IMR-90 (cell line): ENCODE measurements around the gene TSPO. TPM values are rescaled to one million over a fixed set of nuclear protein-coding genes. Genes with fewer than 3 reads are reported as not detected.

Source experiments
- ATAC-seq: fragments of 200-7000 bp; cut with Tn5 transposase; 2 replicates; pipeline ENCODE4 v1.9.1; 2020; ENCODE audit warnings: low read depth, mild to moderate bottlenecking, moderate library complexity
- BruUV-seq: library from RNA; stranded (reverse); fragments of 400-500 nt; replicated peaks from 2 replicates; lab custom pipeline; 2021; lab: Mats Ljungman, UMichigan
- CTCF ChIA-PET: fragments of 300-600 bp; formaldehyde crosslinking; extraction: SDS; loops from one replicate; lab custom pipeline; 2021; ENCODE audit warnings: antibody characterized with exemption; lab: Yijun Ruan, JAX
- POLR2A ChIA-PET: fragments of 300-600 bp; sonication (Branson Sonifier 250); formaldehyde crosslinking; loops from one replicate; lab custom pipeline; 2022; ENCODE audit warnings: antibody characterized with exemption; ENCODE audit not compliant: unreplicated experiment; lab: Charles Lee
- DNase-seq: peaks from one replicate; pipeline ENCODE4 v3.0.0; 2013
- H2AFZ ChIP-seq: replicated peaks from 2 replicates; pipeline ENCODE3; 2013; ENCODE audit warnings: low read length, mild to moderate bottlenecking; ENCODE audit not compliant: poor library complexity
- H2AK5ac ChIP-seq: 2 replicates; pipeline ENCODE4 v1.6.1; 2013; ENCODE audit warnings: low read depth, low read length, inconsistent platforms
- H2AK9ac ChIP-seq: replicated peaks from 2 replicates; pipeline ENCODE3; 2013; ENCODE audit warnings: mild to moderate bottlenecking, low read depth, low read length, moderate library complexity; ENCODE audit not compliant: poor library complexity
- H2BK120ac ChIP-seq: 2 replicates; pipeline ENCODE4 v1.6.1; 2013; ENCODE audit warnings: low read depth, low read length, inconsistent platforms
- H2BK15ac ChIP-seq: 3 replicates; pipeline ENCODE4 v1.6.1; 2013; ENCODE audit warnings: low read depth, low read length, inconsistent platforms
- H2BK20ac ChIP-seq: 2 replicates; pipeline ENCODE4 v1.6.1; 2013; ENCODE audit warnings: low read depth, mild to moderate bottlenecking, inconsistent platforms, low read length, moderate library complexity
- H2BK5ac ChIP-seq: 2 replicates; pipeline ENCODE4 v1.6.1; 2013; ENCODE audit warnings: mild to moderate bottlenecking, low read depth, low read length, inconsistent platforms; ENCODE audit not compliant: poor library complexity, severe bottlenecking
- H3K14ac ChIP-seq: replicated peaks from 2 replicates; pipeline ENCODE4 v1.6.1; 2013; ENCODE audit warnings: low read depth, low read length, inconsistent platforms
- H3K18ac ChIP-seq: 2 replicates; pipeline ENCODE4 v1.6.1; 2013; ENCODE audit warnings: low read depth, low read length, control low read depth
- H3K23ac ChIP-seq: 2 replicates; pipeline ENCODE4 v1.6.1; 2013; ENCODE audit warnings: low read depth, low read length, inconsistent platforms
- H3K27ac ChIP-seq: 2 replicates; pipeline ENCODE4 v1.5.1; 2013; ENCODE audit warnings: mild to moderate bottlenecking, control low read depth, low read length; ENCODE audit not compliant: insufficient read depth
- H3K27me3 ChIP-seq: 2 replicates; pipeline ENCODE4 v1.6.1; 2013; ENCODE audit warnings: low read length; ENCODE audit not compliant: control insufficient read depth, insufficient read depth
- H3K36me3 ChIP-seq: 2 replicates; pipeline ENCODE4 v1.6.1; 2013; ENCODE audit warnings: low read length, mixed read lengths; ENCODE audit not compliant: control insufficient read depth, insufficient read depth
- H3K4ac ChIP-seq: 2 replicates; pipeline ENCODE4 v1.6.1; 2013; ENCODE audit warnings: low read depth, low read length, inconsistent platforms
- H3K4me1 ChIP-seq: 2 replicates; pipeline ENCODE4 v1.6.1; 2013; ENCODE audit warnings: low read length, mixed read lengths; ENCODE audit not compliant: control insufficient read depth, insufficient read depth
- H3K4me2 ChIP-seq: 2 replicates; pipeline ENCODE4 v1.6.1; 2013; ENCODE audit warnings: low read depth, mild to moderate bottlenecking, control low read depth, low read length, moderate library complexity
- H3K4me3 ChIP-seq: 2 replicates; pipeline ENCODE4 v1.5.1; 2013; ENCODE audit warnings: low read depth, mild to moderate bottlenecking, control low read depth, low read length, moderate library complexity; ENCODE audit not compliant: insufficient read depth
- H3K56ac ChIP-seq: 2 replicates; pipeline ENCODE4 v1.6.1; 2013; ENCODE audit warnings: low read length, inconsistent platforms; ENCODE audit not compliant: insufficient read depth; ENCODE audit errors: extremely low read depth
- H3K79me1 ChIP-seq, 2 experiments: 2 replicates each; pipeline ENCODE4 v1.6.1; 2013; ENCODE audit warnings: low read length in 2 of 2, inconsistent platforms in 1 of 2, low read depth in 1 of 2
- H3K9ac ChIP-seq: 2 replicates; pipeline ENCODE4 v1.6.1; 2013; ENCODE audit warnings: low read depth, low read length, control low read depth
- H3K9me1 ChIP-seq: 2 replicates; pipeline ENCODE4 v1.6.1; 2013; ENCODE audit warnings: low read length, inconsistent platforms; ENCODE audit not compliant: insufficient read depth
- H3K9me3 ChIP-seq: 2 replicates; pipeline ENCODE4 v1.6.1; 2013; ENCODE audit warnings: low read length; ENCODE audit not compliant: control insufficient read depth, insufficient read depth
- H4K20me1 ChIP-seq: 2 replicates; pipeline ENCODE4 v1.6.1; 2013; ENCODE audit warnings: low read length, inconsistent platforms; ENCODE audit not compliant: insufficient read depth
- H4K5ac ChIP-seq: 2 replicates; pipeline ENCODE4 v1.6.1; 2013; ENCODE audit warnings: mild to moderate bottlenecking, low read depth, low read length, control low read depth
- H4K8ac ChIP-seq, 2 experiments: 2 replicates each; pipeline ENCODE4 v1.6.1; 2013; ENCODE audit warnings: low read depth in 2 of 2, low read length in 2 of 2, control low read depth in 1 of 2, inconsistent platforms in 1 of 2
- H4K91ac ChIP-seq: 2 replicates; pipeline ENCODE4 v1.6.1; 2013; ENCODE audit warnings: low read depth, low read length, inconsistent platforms; ENCODE audit not compliant: insufficient read depth
- BHLHE40 ChIP-seq: fragments of 150-350 bp; IDR thresholded peaks from 2 replicates; pipeline ENCODE4 v1.6.1; 2016; ENCODE audit warnings: mild to moderate bottlenecking, low read depth, low read length
- CEBPB ChIP-seq: IDR thresholded peaks from 2 replicates; pipeline ENCODE4 v1.6.1; 2012; ENCODE audit warnings: low read depth, low read length, improper control_type of control experiment
- MAFK ChIP-seq: IDR thresholded peaks from 2 replicates; pipeline ENCODE4 v1.6.1; 2012; ENCODE audit warnings: low read depth, low read length, improper control_type of control experiment
- RCOR1 ChIP-seq: IDR thresholded peaks from 2 replicates; pipeline ENCODE4 v1.6.1; 2012; ENCODE audit warnings: mild to moderate bottlenecking, low read length, improper control_type of control experiment; ENCODE audit not compliant: insufficient replicate concordance
- WGBS, 2 experiments: methylation state at CpG; one replicate each; pipeline versions ENCODE4 v1.1.5 to v1.1.7; 2013; ENCODE audit warnings: missing lambda C conversion rate in 2 of 2; ENCODE audit not compliant: insufficient read length in 1 of 2; ENCODE audit errors: extremely low coverage in 2 of 2; 5-methylcytosine and 5-hydroxymethylcytosine counted together
- dilution Hi-C: fragments of 300-500 bp; cut with HindIII; formaldehyde crosslinking; loops from one replicate; pipeline ENCODE4 v1.14.3; 2018; ENCODE audit warnings: low sequenced_read_pairs; ENCODE audit not compliant: unreplicated experiment
- in situ Hi-C: fragments of 300-500 bp; cut with MboI; formaldehyde crosslinking; loops from 3 replicates; pipeline ENCODE4 v1.14.3; 2019; ENCODE audit warnings: low sequenced_read_pairs, inconsistent platforms, mixed read lengths
- intact Hi-C: fragments of 100-400 bp; cut with micrococcal nuclease; formaldehyde crosslinking; loops from 2 replicates; pipeline ENCODE4 v1.10.0; 2022
- polyA plus RNA-seq, 3 experiments: library from polyadenylated mRNA; depleted of rRNA; stranded (reverse); fragments of >200 nt; gene quantifications; 2 replicates each; pipeline ENCODE4 v1.2.3, GENCODE V29; 2012; ENCODE audit warnings: low replicate concordance in 1 of 3
- total RNA-seq: library from RNA; depleted of rRNA; stranded (reverse); fragments of >200 nt; gene quantifications from 2 replicates; pipeline ENCODE4 v1.2.3, GENCODE V29; 2012
- TF ChIP-seq, protein P1 (sequence below): conservative IDR thresholded peaks from 2 replicates; pipeline ENCODE4 v1.5.1; 2012; ENCODE audit warnings: mild to moderate bottlenecking, low read depth, low read length, improper control_type of control experiment
- TF ChIP-seq, protein P2 (sequence below): fragments of 150-350 bp; IDR thresholded peaks from 2 replicates; pipeline ENCODE4 v1.6.1; 2016; ENCODE audit warnings: low read depth, mild to moderate bottlenecking, low read length, moderate library complexity, borderline replicate concordance

Gene TSPO
- total and polyA plus RNA-seq, 2 of the 4 experiments (the other 2 are of a cell fraction), result 115 to 297 TPM

DNA sequence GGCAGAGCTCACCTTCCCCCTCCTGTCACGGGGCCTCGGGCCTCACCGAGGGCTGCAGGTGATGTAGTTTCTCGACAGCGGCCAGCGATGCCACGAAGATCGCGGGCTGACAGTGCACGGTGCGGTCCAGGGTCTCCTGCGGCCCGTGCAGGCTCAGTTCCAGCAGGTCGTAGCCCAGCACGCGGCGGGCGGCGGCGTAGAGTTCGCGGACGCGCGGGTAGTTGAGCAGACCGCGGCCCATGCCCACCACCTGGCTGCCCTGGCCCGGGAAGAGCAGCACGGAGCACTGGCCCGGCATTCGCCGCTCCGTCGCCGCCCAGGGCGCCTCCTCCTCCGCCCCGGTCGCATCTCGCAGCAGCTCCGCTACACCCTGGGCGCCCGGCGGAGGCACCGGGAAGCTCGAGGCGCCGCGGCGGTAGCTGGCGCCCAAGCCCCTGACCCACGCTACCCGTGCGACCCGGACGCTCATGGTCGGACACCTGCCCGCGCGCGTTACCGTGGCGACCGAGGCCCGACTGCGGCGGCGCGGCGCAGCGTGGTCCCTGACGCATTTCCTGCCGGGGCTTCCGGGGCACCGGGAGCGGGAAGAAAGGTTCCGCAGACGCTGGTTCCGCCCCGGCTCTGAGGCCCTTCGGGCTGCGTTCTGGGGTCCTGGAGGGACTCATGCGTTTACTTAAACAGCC lies 8.3 kb upstream of the TSPO start, which contains the start of gene MCAT (continued):
- TF ChIP-seq RCOR1, result peak; percentile 30

DNA sequence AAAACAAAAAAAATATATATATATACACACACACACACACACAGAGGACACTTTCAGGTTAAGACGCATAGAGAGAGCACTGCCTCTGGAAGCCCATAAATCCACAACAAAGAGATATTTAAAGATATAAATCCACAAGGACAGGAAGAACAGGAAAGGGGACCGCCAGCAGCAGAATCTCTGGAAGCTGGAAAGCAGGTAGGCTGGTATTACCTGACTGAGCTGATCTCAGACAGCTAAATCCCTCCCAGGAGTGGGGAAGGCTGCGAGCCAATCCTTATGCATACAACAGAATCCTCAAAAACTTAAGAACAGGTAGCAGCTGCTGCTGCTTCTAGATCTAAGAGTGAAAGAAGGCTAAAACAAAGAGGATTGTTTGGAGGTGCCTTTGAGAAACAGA lies 6.4 kb upstream of the TSPO start:
- H2BK5ac ChIP-seq, result no peak overlapping the region
- no peak overlapping the region for H3K4me3 ChIP-seq
- H3K36me3 ChIP-seq, result peaks cover 3% of the 10 kb centered on the region; the same call in 1 of the 2 replicates
- H3K9ac ChIP-seq, result no peak overlapping the region
- H3K4ac ChIP-seq, result no peak overlapping the region
- no peaks in the 10 kb centered on the region for H4K20me1 ChIP-seq
- H2AFZ ChIP-seq, result no peak overlapping the region
- DNase-seq (no peak), ATAC-seq (no peak)
- no peak overlapping the region for H3K4me2 ChIP-seq
- no peaks in the 10 kb centered on the region for H3K27me3 ChIP-seq
- BruUV-seq, result no TSS peak
- no peak overlapping the region for H3K23ac ChIP-seq
- no peak overlapping the region; a peak in 1 of 4 replicates for H4K8ac ChIP-seq
- no peak overlapping the region for H4K5ac ChIP-seq
- no peaks in the 10 kb centered on the region for H3K9me3 ChIP-seq
- TF ChIP-seq, protein P1, sequence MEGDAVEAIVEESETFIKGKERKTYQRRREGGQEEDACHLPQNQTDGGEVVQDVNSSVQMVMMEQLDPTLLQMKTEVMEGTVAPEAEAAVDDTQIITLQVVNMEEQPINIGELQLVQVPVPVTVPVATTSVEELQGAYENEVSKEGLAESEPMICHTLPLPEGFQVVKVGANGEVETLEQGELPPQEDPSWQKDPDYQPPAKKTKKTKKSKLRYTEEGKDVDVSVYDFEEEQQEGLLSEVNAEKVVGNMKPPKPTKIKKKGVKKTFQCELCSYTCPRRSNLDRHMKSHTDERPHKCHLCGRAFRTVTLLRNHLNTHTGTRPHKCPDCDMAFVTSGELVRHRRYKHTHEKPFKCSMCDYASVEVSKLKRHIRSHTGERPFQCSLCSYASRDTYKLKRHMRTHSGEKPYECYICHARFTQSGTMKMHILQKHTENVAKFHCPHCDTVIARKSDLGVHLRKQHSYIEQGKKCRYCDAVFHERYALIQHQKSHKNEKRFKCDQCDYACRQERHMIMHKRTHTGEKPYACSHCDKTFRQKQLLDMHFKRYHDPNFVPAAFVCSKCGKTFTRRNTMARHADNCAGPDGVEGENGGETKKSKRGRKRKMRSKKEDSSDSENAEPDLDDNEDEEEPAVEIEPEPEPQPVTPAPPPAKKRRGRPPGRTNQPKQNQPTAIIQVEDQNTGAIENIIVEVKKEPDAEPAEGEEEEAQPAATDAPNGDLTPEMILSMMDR, result no peak
- TF ChIP-seq CEBPB (no peak), BHLHE40 (no peak), MAFK (no peak)
- TF ChIP-seq, protein P2, sequence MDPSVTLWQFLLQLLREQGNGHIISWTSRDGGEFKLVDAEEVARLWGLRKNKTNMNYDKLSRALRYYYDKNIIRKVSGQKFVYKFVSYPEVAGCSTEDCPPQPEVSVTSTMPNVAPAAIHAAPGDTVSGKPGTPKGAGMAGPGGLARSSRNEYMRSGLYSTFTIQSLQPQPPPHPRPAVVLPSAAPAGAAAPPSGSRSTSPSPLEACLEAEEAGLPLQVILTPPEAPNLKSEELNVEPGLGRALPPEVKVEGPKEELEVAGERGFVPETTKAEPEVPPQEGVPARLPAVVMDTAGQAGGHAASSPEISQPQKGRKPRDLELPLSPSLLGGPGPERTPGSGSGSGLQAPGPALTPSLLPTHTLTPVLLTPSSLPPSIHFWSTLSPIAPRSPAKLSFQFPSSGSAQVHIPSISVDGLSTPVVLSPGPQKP, result no peak
- dilution Hi-C loops (no loop called here), intact Hi-C loops (no loop called here), in situ Hi-C loops (no loop called here)
- no peak overlapping the region for H3K18ac ChIP-seq
- ChIA-PET CTCF (no interaction called here), POLR2A (no interaction called here)
- no peak overlapping the region for H3K14ac ChIP-seq
- no peak overlapping the region for H2BK15ac ChIP-seq
- no peak overlapping the region for H2AK5ac ChIP-seq
- no peak overlapping the region for H2AK9ac ChIP-seq
- WGBS, 2 experiments, result no CpG with 5 or more reads among the region's 3 CpGs
- H4K91ac ChIP-seq, result no peak overlapping the region
- no peak overlapping the region for H3K56ac ChIP-seq
- no peak overlapping the region for H2BK120ac ChIP-seq
- H3K9me1 ChIP-seq, result no peaks in the 10 kb centered on the region
- no peak overlapping the region for H3K27ac ChIP-seq
- H2BK20ac ChIP-seq, result no peak overlapping the region
- no peaks in the 10 kb centered on the region for H3K4me1 ChIP-seq
- peaks cover 15 to 17% of the 10 kb centered on the region in 2 experiments; a peak in 3 of 4 replicates for H3K79me1 ChIP-seq
